VCaP (cell line): ENCODE data around the gene PHF24.

Experiments used
- H3K27ac ChIP-seq: fragments of 450-650 bp; 2 replicates; pipeline ENCODE4 v1.5.1; 2017
- CTCF ChIP-seq: fragments of 450-650 bp; conservative IDR thresholded peaks from 2 replicates; pipeline ENCODE4 v1.5.1; 2017; ENCODE audit warnings: mild to moderate bottlenecking, moderate library complexity

Gene PHF24

GRCh38 chr9:34984049-34984448 lies 26.0 kb downstream of the PHF24 start:
- no peak overlapping the region for H3K27ac ChIP-seq
- TF ChIP-seq CTCF = no peak

- H3K27ac ChIP-seq = no peak overlapping the region
- TF ChIP-seq CTCF = peak; percentile 92
These were observed 27.3 kb downstream of the PHF24 start for GRCh38 chr9:34985311-34985899.

GRCh38 chr9:34986540-34987047 lies 28.5 kb downstream of the PHF24 start:
- no peak for TF ChIP-seq CTCF
- H3K27ac ChIP-seq = no peak overlapping the region

GRCh38 chr9:34987160-34987901 lies 29.2 kb downstream of the PHF24 start:
- no peak overlapping the region for H3K27ac ChIP-seq
- TF ChIP-seq CTCF = no peak

GRCh38 chr9:34988218-34989002 lies 30.3 kb downstream of the PHF24 start:
- H3K27ac ChIP-seq = peak overlapping the region; percentile 74
- TF ChIP-seq CTCF = no peak

- TF ChIP-seq CTCF = no peak
- peak within 1 kb of the TSS; percentile 74 for H3K27ac ChIP-seq
These were observed 31.2 kb downstream of the PHF24 start, which contains the start of gene DNAJB5 for GRCh38 chr9:34989003-34989945. DNAJB5 (plus strand) TSS chr9:34989745; CDS start chr9:34990631, 886 bp downstream.
